GM12891 (cell line): ENCODE results near the gene DNMBP.

ENCODE experiments used
- PAX5 ChIP-seq: IDR thresholded peaks from 2 replicates; pipeline ENCODE4 v1.6.1; 2011; ENCODE audit warnings: low read length, moderate library complexity, mild to moderate bottlenecking; ENCODE audit not compliant: insufficient read depth, severe bottlenecking
- POLR2A ChIP-seq: IDR thresholded peaks from 2 replicates; pipeline ENCODE4 v1.6.1; 2011; ENCODE audit warnings: low read depth, low read length, control low read depth
- POLR2AphosphoS5 ChIP-seq: IDR thresholded peaks from 2 replicates; pipeline ENCODE4 v1.6.1; 2011; ENCODE audit warnings: low read depth, low read length, control low read depth
- SPI1 ChIP-seq: IDR thresholded peaks from 2 replicates; pipeline ENCODE4 v1.6.1; 2011; ENCODE audit warnings: low read depth, low read length, control low read depth
- TAF1 ChIP-seq: IDR thresholded peaks from 2 replicates; pipeline ENCODE4 v1.6.1; 2011; ENCODE audit warnings: low read depth, low read length, control low read depth

GRCh38 chr10:99844433-99844955 lies 165.3 kb downstream of the DNMBP start:
- TF ChIP-seq POLR2A: no peak
- TF ChIP-seq POLR2AphosphoS5: no peak
- no peak for TF ChIP-seq TAF1
- TF ChIP-seq SPI1: no peak
- TF ChIP-seq PAX5: no peak
